GM12865 (cell line): ENCODE data around the gene OST4.

Experiments used
- DNase-seq: peaks from one replicate; pipeline ENCODE4 v3.0.0; 2010; ENCODE audit warnings: low read depth
- H3K4me3 ChIP-seq: 2 replicates; pipeline ENCODE4 v1.5.1; 2011; ENCODE audit warnings: mild to moderate bottlenecking, low read depth, low read length, control low read depth
- CTCF ChIP-seq: IDR thresholded peaks from 2 replicates; pipeline ENCODE4 v1.5.1; 2011; ENCODE audit warnings: low read length, control low read depth, low read depth, inconsistent platforms; ENCODE audit not compliant: insufficient read depth; ENCODE audit errors: missing control alignments

OST4 gene

DNA sequence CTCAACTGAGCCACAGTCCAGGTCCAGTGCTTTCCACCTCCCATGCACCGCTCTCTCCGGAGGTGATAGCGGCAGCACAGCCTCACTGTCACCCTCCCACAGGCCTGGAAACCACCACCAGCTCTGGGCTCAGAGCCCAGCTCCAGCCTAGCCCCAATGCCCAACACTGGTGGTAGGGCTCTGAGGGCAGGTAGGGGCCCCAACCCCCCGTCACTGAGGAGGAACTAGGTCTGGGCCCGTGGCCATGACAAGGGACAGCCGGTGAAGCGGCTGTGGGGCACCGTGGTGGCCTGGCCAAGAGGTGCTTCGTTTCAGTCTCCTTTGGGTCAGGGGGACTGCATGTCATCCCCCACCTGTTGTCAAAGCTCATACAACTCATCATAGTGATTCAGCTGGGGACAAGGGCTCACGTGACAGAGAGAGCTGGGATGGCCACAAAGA is 44.2 kb downstream of the OST4 start:
- no peak for DNase-seq
- H3K4me3 ChIP-seq, result no peak overlapping the region
- no peak for TF ChIP-seq CTCF

DNA sequence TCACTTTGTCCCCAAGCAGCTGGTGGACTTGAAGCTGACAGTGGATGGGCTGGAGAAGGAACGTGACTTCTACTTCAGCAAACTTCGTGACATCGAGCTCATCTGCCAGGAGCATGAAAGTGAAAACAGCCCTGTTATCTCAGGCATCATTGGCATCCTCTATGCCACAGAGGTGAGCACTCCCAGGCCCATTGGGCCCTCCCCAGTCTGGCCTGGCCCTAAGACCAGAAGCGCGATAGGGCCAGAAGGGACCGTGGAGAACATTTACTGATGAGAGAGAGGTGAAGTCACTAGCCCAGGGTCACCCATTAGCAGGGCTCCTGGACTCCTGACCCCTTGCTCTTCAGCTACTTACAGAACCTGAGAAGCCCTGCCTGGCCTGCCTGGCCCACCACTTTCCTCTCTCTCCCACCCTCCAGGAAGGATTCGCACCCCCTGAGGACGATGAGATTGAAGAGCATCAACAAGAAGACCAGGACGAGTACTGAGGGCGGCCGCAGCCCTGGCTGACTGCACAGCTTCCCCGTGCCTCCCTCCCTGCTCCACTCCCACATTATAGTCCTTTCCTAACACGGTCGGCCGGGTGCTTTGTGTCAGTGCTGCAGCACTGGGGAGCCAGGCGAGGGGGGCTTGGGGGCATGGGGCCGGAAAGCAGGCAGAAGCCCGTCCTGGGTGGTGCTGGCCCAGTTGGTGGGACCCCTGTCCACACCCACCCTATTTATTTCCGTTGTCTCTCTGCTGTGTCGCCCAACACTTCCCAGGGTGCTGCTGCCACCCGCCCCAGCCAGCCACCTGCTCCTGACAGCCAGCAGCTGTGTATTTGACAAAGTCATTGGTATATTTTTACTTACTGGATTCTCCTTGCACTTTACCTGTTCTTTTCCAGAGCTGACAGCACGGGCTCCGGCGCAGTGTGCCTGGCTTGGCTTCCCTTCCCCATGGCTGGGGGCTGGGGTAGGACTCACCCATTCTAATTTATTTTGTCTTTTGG is 45.3 kb downstream of the OST4 start:
- no peak overlapping the region for H3K4me3 ChIP-seq
- no peak for TF ChIP-seq CTCF
- DNase-seq, result no peak

DNA sequence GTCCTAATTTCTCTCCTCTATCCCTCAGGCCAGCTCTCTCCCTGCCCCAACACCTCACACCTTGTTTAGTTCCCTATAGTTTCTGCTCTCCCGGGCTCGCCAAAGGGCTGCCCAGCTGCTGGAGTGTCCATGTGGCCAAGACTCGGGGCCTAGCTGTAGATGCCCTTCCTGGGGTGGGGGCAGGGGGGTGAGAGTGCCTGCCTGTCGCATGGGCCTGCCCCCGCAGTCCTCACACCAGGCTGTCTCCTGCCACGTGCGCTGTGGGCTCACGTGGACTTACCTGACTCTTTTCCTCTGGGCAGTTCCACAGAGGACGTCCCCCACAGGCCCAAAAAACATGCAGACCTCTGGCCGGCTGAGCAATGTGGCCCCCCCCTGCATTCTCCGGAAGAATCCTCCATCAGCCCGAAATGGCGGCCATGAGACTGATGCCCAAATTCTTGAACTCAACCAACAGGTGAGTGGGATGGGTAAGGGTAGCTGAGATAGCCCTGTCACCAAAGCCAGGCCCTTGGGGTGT is 46.1 kb downstream of the OST4 start:
- no peak for DNase-seq
- no peak overlapping the region for H3K4me3 ChIP-seq
- TF ChIP-seq CTCF, result no peak

- no peak for TF ChIP-seq CTCF
- no peak for DNase-seq
- H3K4me3 ChIP-seq, result no peak overlapping the region
Measured at GRCh38 chr2:27024812-27025211, 46.6 kb downstream of the OST4 start.

DNA sequence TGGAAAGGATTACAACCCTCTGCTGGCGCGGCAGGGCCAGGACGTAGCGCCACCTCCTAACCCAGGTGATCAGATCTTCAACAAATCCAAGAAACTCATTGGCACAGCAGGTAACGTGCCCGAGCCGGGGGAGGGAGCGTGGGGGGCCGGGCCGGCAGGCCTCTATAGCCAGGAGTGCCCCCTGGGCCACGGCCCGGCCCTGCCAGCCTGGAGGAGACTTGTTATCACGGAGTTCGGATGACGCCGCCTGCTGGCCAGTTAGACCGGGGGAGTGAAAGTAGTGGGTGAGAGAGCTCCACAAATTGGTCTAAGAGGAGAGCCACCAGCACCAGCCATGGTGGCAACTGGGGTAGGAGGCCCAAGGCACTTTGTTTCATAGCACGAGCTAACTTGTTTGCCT is 47.3 kb downstream of the OST4 start:
- no peak for TF ChIP-seq CTCF
- H3K4me3 ChIP-seq, result no peak overlapping the region
- DNase-seq, result no peak

DNA sequence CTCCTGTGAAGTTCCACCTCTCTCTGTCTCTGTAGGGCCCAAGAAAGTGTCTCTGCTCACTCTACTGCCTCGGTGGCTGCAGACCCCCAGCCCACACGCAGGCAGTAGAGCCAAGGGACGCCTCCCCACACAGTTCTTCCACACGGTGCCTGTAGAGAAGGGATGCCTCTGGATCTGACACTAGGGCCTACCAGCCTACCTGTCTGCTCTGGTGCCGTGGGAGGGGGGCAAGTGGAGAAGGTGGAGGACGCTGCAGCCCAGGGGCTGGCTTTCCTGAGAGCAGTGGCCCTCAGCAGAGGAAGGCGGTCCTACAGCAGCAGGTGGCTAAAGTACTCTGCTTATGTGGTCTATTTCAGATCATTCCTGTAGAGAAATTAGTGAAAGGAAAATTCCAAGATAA is 47.7 kb downstream of the OST4 start:
- DNase-seq, result no peak
- no peak for TF ChIP-seq CTCF
- no peak overlapping the region for H3K4me3 ChIP-seq
